ENCODE data around the gene SURF2.
"Not testable (repeated sequence)": the region's sequence is repeated elsewhere in the genome, so short reads cannot be mapped to it uniquely, and the experiment has no call there.

SURF2 gene

GRCh38 chr9:133375724-133376654 is 19.6 kb downstream of the SURF2 start, which contains the start of the genes STKLD1 and SURF4:
Gene STKLD1, plus strand, starts transcription at chr9:133376366. Its CDS starts 108 bp downstream, at chr9:133376474.
Gene SURF4, minus strand, starts transcription at chr9:133376060. Its CDS starts 91 bp downstream, at chr9:133375969.
- DNase-seq (ENCODE audit: low read depth in 4 of 4, low spot score in 1 of 4) = peak; percentile 82 to 92 (median 90)

- not testable (repeated sequence) for DNase-seq (ENCODE audit: low read depth in 4 of 4, low spot score in 1 of 4)
Observed at GRCh38 chr9:133377280-133377679, 20.9 kb downstream of the SURF2 start.

GRCh38 chr9:133377721-133378216 is 21.4 kb downstream of the SURF2 start:
- DNase-seq (ENCODE audit: low read depth in 4 of 4, low spot score in 1 of 4) = no peak

GRCh38 chr9:133378408-133378962 is 22.1 kb downstream of the SURF2 start:
- no peak for DNase-seq (ENCODE audit: low read depth in 4 of 4, low spot score in 1 of 4)

DNA sequence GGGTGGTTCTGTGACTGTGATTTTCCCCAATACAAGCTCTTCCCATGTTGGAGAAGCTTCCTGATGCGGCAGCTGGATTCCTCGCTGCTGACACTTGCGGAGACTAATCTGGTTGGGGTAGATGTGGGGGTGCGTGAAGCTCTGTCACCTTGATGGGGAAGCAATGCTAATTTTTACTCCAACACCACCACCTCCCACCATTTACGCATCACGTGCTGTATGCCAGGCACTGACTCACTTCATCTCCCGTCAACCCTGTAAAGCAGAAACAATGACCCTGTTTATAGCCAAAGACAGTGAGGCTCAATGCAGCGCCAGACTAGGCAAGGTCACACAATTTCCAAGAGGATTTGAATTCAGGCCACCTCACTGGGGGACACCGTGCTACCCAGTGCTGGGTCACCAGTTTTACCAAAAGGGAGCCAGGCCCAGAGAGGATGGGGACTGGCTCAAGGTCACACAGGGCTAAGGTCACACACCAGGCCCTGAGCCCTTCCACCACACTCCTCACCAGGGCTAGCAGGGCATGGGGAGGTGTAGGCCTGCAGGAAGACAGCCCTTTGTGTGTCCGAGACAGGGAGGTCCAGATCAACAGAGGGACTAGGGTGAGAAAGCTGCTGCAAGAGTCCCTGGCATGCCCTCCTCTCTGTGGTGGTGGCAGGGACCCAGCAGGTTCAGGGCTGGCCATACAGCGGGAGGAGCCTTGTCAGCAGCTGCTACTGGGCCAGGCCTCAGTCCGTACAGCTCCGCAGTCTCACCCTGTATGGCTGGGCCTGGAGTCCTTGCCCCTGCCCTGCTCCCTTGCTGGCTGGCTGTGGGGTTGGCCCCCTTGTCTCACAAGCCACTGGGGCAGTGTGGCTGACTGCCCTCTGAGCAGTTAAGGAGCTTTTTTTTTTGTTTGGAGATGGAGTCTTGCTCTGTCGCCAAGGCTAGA is 23.1 kb downstream of the SURF2 start:
- DNase-seq (ENCODE audit: low read depth in 4 of 4, low spot score in 1 of 4) = no peak

DNA sequence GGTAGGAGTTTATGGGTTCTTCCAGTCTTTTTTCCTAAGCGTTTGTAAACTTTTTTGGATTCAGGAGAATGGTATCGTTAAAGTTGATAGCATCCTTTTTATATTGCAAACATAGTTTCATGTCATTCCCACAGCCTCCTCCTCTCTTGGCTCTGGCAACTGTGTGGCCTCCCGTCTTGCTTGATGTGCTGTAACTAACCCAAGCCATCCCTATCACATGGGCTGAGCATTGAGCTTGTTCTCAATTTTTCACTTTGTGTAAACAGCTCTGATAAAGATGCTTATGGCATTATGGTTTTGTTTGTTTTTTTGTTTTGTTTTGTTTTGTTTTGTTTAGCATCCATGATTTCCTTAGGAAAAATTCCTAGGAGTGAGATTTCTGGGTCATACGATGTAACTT is 24.4 kb downstream of the SURF2 start:
- no peak for DNase-seq (ENCODE audit: low read depth in 4 of 4, low spot score in 1 of 4)

DNA sequence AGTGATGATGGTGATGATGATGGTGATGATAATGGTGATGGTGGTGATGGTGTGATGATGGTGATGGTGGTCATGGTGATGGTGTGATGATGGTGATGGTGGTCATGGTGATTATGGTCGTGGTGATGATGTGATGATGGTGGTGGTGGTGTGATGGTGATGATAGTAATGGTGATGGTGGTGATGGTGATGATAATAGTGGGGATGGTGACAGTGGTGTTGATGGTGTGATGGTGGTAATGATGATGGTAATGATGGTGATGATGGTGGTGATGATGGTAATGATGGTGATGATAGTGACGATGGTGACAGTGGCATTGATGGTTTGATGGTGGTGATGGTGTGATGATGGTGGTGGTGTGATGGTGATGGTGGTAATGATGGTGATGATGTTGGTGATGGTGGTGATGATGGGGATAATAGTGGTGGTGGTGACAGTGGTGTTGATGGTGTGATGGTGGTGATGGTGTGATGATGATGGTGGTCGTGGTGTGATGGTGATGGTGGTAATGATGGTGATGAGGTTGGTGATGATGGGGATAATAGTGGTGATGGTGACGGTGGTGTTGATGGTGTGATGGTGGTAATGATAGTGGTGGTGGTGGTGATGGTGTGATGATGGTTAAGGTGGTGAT is 26.3 kb downstream of the SURF2 start:
- no peak for DNase-seq (ENCODE audit: low read depth in 4 of 4, low spot score in 1 of 4)

DNA sequence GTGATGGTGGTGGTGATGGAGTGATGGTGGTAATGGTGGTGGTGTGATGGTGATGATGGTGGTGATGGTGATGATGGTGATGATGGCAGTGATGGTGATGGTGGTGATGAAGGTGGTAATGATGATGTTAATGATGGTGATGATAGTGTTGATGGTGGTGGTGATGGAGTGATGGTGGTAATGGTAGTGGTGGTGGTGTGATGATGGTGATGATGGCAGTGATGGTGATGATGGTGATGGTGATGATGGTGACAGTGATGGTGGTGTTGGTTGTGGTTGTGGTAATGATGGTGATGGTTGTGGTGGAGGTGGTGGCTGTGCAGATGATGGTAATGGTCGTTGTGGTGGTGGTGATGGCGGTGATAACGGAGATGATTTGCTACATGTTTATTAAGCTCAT is 27.1 kb downstream of the SURF2 start:
- DNase-seq (ENCODE audit: low read depth in 4 of 4, low spot score in 1 of 4) = no peak

GRCh38 chr9:133384736-133385321 is 28.5 kb downstream of the SURF2 start:
- DNase-seq (ENCODE audit: low read depth in 4 of 4, low spot score in 1 of 4) = no peak

GRCh38 chr9:133385452-133385851 is 29.1 kb downstream of the SURF2 start:
- DNase-seq (ENCODE audit: low read depth in 4 of 4, low spot score in 1 of 4) = no peak

GRCh38 chr9:133386338-133386737 is 30.0 kb downstream of the SURF2 start:
- no peak for DNase-seq (ENCODE audit: low read depth in 4 of 4, low spot score in 1 of 4)

DNA sequence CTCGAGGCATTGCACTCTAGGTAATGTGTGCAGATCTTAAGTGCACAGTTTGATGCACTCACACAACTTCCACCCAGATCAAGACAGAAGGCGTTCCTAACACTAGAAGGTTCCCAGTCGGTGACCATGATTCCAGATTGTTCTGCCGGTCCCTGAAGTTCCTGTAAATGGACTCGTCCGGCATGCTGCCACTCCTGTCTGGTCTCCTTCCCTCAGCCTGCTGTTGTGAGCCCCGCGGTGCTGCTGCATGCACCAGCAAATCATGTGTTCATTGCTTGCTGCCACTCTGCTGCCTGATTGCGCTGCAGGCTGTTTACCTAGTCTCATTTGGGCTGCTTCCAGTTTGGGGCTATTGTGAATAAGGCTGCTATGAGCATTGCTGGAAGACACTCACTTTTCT is 31.3 kb downstream of the SURF2 start:
- no peak for DNase-seq (ENCODE audit: low read depth in 4 of 4, low spot score in 1 of 4)

DNA sequence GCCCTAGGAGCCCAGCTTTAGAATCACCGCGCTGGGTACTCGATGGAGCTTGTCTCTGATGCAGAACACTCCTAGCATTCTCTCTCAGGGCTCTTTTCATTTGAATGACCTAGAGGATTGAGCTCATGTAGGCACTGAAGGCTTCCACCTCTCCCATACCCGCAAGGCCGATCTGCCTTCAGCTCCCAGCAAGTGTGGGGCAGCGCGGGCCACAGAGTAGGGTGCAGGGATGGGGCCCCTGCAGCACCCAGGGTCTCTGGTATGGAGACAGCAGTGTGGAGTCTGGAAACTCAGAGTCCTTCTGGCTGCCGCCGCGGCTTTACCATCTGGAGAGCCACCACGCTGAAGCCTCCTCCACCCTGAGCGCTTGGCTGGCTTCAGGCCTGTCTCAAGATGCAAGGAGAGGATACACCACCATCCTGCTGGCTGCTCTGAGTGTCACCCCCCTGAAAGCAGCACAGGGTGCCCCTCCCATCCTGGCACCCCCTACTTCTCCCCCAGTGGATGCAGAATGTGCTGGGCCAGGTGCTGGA is 32.7 kb downstream of the SURF2 start:
- no peak for DNase-seq (ENCODE audit: low read depth in 4 of 4, low spot score in 1 of 4)

DNA sequence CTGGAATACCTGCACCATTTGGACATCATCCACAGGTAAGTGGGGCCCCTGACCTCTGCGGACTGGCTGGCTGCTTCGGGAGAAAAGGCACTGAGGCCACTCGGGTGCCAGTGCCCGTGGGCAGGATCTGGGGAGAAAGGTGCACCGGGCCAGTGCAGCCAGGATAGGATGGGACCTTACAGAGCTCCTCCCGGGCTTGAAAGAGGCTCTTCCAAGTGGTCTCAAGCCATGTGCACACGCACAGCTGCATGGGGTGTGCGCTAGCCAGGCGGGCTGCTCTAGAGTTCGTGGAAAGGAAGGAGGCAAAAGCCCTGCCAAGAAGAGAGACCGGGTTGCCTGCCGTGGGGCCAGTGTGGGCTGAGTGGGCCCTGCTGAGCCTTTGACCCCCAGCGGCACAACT is 33.2 kb downstream of the SURF2 start:
- DNase-seq (ENCODE audit: low read depth in 4 of 4, low spot score in 1 of 4) = no peak

DNA sequence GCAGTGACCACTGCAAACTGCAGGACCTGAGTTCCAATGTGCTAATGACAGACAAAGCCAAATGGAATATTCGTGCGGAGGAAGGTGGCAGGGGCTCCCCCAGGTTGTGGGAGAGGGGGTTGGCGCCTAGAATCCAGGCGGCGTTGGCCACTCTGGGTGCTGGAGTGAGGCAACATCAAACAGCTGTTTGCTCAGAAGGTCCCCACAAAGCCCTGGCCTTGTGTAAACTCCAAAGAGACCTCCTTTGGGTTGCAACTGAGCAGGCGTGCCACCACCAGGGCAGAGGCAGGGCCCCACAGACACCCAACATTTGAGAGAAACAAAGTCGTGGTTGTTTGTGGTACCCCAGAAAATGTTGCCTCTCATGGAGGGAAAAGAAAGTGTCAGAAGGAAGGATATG is 34.4 kb downstream of the SURF2 start:
- no peak for DNase-seq (ENCODE audit: low read depth in 4 of 4, low spot score in 1 of 4)

- not testable (repeated sequence) for DNase-seq (ENCODE audit: low read depth in 4 of 4, low spot score in 1 of 4)
Observed at GRCh38 chr9:133391449-133391848, 35.1 kb downstream of the SURF2 start.

- DNase-seq (ENCODE audit: low read depth in 4 of 4, low spot score in 1 of 4) = not testable (repeated sequence)
Observed at GRCh38 chr9:133392308-133392707, 36.0 kb downstream of the SURF2 start.

DNA sequence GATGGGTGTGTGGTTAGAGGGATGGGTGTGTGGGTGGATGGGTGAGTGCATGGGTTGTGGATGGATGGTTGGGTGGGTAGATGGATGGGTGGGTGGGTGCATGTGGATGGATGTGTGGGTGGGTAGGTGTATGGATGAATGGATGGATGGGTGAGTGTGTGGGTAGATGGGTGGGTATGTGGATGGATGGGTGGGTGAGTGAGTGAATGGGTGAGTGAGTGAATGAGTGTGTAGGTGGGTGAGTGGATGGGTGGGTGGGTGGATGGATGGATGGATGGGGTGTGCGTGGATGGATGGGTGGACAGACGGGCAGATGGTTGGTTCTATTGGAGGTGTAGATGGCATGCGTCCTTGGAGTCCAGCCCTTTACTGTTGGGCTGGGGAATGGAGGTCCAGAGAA is 37.0 kb downstream of the SURF2 start:
- no peak for DNase-seq (ENCODE audit: low read depth in 4 of 4, low spot score in 1 of 4)

GRCh38 chr9:133394687-133395271 is 38.4 kb downstream of the SURF2 start:
- DNase-seq (ENCODE audit: low read depth in 4 of 4, low spot score in 1 of 4) = no peak

- DNase-seq (ENCODE audit: low read depth in 4 of 4, low spot score in 1 of 4) = no peak
Observed at GRCh38 chr9:133396952-133397351, 40.6 kb downstream of the SURF2 start.

Measured in stimulated activated CD4-positive, alpha-beta T cell treated with anti-CD3 and anti-CD28 coated beads, Interleukin-1b, Interleukin-23, amount 100 ng/mL, for 24 hours (primary cell).